Activated T-helper 1 cell treated with anti-CD3 and anti-CD28 coated beads, Interleukin-2, amount 50 U/mL, for 16 hours (primary cell): ENCODE data around the gene PCDHGA6.
"Not testable (repeated sequence)": the region's sequence is repeated elsewhere in the genome, so short reads cannot be mapped to it uniquely, and the experiment has no call there.

Experiments used
- DNase-seq, 2 donors: peaks; one replicate each; pipeline ENCODE4 v3.0.0-alpha.2; 2020; ENCODE audit warnings: low read depth in 1 of 2, low spot score in 1 of 2

The PCDHGA6 gene

DNA sequence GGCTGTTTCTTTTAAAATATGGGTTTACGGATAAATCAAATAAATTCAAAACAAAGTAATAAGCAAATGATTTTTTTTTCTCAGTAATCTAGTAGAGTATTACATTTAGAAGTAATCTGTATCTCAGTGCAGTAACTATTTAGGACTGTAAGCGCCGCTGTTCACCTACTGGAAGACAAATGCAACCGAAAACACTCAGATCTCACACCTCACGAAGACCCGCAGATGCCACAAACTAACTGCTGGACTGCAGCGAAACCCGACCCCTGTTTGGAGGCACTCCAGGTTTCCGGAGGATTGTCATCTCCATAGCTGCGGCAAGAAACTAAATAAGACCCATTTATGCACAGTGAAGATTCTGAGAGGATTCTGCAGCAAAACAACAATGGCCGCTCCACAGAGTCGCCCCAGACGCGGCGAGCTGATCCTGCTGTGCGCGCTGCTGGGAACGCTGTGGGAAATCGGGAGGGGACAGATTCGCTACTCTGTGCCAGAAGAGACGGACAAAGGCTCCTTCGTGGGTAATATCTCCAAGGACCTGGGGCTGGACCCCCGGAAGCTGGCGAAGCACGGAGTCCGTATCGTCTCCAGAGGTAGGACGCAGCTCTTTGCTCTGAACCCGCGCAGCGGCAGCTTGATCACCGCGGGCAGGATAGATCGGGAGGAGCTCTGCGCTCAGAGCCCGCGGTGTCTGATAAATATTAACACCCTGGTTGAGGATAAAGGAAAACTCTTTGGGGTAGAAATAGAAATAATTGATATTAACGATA, 18.9 kb downstream of the PCDHGA6 start, which contains the start of gene PCDHGA8:
Gene PCDHGA8, plus strand, starts transcription at position 205 of the 770 bp plus-strand sequence. Its CDS starts 181 bp downstream, at position 386.
- DNase-seq: no peak

DNA sequence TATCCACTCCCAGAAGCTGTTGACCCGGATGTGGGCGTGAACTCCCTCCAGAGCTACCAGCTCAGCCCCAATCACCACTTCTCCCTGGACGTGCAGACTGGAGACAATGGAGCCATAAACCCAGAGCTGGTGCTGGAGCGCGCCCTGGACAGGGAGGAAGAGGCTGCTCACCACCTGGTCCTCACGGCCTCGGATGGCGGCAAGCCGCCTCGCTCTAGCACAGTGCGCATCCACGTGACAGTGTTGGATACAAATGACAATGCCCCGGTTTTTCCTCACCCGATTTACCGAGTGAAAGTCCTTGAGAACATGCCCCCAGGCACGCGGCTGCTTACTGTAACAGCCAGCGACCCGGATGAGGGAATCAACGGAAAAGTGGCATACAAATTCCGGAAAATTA, 19.6 kb downstream of the PCDHGA6 start:
- DNase-seq: no peak

DNA sequence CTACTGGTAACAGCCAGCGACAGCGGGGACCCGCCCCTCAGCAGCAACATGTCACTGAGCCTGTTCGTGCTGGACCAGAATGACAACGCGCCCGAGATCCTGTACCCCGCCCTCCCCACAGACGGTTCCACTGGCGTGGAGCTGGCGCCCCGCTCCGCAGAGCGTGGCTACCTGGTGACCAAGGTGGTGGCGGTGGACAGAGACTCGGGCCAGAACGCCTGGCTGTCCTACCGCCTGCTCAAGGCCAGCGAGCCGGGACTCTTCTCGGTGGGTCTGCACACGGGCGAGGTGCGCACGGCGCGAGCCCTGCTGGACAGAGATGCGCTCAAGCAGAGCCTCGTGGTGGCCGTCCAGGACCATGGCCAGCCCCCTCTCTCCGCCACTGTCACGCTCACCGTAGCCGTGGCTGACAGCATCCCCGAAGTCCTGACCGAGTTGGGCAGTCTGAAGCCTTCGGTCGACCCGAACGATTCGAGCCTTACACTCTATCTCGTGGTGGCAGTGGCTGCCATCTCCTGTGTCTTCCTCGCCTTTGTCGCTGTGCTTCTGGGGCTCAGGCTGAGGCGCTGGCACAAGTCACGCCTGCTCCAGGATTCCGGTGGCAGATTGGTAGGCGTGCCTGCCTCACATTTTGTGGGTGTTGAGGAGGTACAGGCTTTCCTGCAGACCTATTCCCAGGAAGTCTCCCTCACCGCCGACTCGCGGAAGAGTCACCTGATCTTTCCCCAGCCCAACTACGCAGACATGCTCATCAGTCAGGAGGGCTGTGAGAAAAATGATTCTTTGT, 20.9 kb downstream of the PCDHGA6 start:
- not testable (repeated sequence) for DNase-seq

DNA sequence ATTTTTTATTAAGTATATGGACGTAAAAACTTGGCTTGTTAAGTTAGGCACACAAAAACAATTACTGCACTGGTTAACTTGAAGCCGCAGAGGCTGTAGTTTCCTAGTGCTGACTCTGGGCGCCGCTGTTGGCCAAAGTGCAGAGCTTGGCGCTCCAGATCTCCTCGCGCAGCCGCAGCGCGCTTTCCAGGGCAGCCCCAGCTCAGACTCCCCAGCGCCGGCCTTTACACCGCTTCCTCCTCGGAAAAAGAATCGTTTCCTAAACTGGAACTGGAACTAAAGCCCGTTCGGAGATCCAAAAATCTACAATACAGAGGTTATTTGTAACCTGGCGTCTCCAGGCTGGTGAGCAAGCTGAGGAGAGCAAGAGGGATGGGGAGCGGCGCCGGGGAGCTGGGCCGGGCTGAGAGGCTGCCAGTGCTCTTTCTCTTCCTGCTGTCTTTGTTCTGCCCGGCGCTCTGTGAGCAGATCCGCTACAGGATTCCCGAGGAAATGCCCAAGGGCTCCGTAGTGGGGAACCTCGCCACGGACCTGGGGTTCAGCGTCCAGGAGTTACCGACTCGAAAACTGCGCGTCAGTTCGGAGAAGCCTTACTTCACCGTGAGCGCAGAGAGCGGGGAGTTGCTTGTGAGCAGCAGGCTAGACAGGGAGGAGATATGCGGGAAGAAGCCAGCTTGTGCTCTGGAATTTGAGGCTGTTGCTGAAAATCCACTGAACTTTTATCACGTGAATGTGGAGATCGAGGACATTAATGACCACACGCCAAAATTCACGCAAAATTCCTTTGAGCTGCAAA, 24.3 kb downstream of the PCDHGA6 start, which contains the start of gene PCDHGB5:
Gene PCDHGB5, plus strand, starts transcription at position 192 of the 796 bp plus-strand sequence. Its CDS starts 181 bp downstream, at position 373.
- not testable (repeated sequence) for DNase-seq

DNA sequence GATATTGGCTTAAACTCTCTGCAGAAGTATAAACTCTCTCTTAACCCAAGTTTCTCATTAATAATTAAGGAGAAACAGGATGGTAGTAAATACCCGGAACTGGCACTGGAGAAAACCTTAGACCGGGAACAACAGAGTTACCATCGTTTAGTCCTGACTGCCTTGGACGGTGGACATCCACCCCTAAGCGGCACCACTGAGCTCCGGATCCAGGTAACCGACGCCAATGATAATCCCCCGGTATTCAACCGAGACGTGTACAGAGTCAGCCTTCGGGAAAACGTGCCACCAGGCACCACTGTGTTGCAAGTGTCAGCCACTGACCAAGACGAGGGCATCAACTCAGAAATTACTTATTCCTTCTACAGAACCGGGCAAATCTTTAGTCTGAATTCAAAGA, 24.9 kb downstream of the PCDHGA6 start:
- DNase-seq: no peak

DNA sequence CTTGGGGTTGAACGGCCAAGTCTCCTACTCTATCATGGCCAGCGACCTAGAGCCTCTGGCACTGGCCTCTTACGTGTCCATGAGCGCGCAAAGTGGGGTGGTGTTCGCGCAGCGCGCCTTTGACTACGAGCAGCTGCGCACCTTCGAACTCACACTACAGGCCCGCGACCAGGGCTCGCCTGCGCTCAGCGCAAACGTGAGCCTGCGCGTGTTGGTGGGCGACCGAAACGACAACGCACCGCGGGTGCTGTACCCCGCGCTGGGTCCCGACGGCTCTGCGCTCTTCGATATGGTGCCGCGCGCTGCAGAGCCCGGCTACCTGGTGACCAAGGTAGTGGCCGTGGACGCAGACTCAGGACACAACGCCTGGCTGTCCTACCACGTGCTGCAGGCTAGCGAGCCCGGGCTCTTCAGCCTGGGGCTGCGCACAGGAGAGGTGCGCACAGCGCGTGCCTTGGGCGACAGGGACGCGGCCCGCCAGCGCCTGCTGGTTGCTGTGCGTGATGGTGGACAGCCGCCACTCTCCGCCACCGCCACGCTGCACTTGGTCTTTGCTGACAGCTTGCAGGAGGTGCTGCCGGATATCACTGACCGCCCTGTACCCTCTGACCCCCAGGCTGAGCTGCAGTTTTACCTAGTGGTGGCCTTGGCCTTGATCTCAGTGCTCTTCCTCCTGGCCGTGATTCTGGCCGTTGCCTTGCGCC, 26.0 kb downstream of the PCDHGA6 start:
- DNase-seq: no peak

DNA sequence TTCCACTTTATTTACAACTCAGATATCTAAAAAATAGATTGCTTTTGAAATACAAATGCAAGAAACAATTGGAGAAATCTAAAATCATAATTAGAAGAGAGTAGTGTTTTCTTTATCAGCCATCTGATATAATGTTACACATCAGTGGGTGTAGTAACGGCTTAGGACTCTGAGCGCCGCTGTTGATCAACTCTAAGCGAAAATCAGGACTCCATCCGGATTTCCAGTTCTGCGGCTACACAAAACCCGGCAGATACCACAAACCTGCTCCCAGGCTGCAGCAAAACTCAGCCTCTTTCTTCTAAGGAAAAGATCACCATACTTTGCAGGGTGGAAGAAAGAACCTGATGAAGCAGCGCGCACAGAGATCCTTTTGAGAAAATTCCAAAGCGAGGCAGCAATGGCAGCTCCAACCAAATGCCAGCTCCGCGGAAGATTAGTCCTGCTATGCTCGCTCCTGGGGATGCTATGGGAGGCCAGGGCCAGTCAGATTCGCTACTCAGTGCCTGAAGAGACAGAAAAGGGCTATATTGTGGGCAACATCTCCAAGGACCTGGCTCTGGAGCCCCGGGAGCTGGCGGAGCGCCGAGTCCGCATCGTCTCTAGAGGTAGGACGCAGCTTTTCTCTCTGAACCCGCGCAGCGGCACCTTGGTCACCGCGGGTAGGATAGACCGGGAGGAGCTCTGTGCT, 29.0 kb downstream of the PCDHGA6 start, which contains the start of gene PCDHGA9:
Gene PCDHGA9, plus strand, starts transcription at position 226 of the 691 bp plus-strand sequence. Its CDS starts 175 bp downstream, at position 401.
- DNase-seq: no peak

DNA sequence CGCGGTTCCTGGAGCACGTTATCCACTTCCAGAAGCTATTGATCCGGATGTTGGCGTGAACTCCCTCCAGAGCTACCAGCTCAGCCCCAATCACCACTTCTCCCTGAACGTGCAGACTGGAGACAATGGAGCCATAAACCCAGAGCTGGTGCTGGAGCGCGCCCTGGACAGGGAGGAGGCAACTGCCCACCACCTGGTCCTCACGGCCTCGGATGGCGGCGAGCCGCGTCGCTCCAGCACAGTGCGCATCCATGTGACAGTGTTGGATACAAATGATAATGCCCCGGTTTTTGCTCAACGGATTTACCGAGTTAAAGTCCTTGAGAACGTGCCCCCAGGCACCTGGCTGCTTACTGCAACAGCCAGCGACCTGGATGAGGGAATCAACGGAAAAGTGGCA, 29.7 kb downstream of the PCDHGA6 start:
- DNase-seq: no peak

DNA sequence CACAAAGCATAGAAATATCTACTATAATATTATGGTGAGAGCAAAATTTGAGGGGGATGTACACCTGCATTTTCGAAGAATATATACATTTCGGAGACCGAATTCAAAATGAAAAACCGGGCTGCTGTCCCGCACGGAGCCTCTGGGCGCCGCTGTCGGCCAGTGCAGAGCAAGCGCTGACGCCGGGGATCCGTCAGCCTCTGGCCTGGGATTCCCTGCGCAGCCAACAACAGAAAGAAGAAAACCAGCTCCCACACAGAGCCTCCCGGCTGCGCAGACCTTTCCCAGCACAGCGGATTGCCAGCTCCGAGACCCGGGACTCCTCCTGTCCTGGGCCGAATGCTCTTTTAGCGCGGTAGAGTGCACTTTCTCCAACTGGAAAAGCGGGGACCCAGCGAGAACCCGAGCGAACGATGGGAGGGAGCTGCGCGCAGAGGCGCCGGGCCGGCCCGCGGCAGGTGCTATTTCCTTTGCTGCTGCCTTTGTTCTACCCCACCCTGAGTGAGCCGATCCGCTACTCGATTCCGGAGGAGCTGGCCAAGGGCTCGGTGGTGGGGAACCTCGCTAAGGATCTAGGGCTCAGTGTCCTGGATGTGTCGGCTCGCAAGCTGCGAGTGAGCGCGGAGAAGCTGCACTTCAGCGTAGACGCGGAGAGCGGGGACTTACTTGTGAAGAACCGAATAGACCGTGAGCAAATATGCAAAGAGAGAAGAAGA, 34.3 kb downstream of the PCDHGA6 start, which contains the start of gene PCDHGB6:
Gene PCDHGB6, plus strand, starts transcription at position 232 of the 716 bp plus-strand sequence. Its CDS starts 182 bp downstream, at position 414.
- not testable (repeated sequence) for DNase-seq

DNA sequence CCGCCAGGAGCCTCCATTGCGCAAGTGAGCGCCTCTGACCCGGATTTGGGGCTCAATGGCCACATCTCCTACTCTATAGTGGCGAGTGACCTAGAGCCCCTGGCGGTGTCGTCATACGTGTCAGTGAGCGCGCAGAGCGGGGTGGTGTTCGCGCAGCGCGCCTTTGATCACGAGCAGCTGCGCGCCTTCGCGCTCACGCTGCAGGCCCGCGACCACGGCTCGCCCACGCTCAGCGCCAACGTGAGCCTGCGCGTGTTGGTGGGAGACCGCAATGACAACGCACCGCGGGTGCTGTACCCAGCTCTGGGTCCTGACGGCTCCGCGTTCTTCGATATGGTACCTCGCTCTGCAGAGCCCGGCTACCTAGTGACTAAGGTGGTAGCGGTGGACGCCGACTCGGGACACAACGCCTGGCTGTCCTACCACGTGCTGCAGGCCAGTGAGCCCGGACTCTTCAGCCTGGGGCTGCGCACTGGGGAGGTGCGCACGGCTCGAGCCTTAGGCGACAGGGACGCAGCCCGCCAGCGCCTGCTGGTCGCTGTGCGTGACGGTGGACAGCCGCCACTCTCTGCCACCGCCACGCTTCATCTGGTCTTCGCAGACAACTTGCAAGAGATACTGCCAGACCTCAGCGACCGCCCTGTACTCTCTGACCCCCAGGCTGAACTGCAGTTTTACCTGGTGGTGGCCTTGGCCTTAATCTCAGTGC, 36.1 kb downstream of the PCDHGA6 start:
- no peak for DNase-seq

DNA sequence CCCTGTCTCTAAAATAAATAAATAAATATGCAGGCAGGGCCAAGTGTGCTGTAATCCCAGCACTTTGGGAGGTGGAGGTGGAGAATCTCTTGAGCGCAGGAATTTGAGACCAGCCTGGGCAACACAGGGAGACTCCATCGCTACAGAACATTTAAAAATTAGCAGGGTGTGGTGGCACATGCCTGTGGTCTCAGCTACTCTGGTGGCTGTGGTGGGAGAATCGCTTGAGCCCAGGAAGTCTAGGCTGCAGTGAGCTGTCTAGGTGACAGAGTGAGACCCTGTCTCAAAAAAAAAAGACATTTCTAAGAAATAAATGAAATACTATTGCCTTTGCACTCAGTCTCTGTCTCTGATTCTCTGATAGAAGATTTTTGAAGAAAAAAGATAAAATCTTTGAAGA, 37.9 kb downstream of the PCDHGA6 start:
- no peak for DNase-seq

DNA sequence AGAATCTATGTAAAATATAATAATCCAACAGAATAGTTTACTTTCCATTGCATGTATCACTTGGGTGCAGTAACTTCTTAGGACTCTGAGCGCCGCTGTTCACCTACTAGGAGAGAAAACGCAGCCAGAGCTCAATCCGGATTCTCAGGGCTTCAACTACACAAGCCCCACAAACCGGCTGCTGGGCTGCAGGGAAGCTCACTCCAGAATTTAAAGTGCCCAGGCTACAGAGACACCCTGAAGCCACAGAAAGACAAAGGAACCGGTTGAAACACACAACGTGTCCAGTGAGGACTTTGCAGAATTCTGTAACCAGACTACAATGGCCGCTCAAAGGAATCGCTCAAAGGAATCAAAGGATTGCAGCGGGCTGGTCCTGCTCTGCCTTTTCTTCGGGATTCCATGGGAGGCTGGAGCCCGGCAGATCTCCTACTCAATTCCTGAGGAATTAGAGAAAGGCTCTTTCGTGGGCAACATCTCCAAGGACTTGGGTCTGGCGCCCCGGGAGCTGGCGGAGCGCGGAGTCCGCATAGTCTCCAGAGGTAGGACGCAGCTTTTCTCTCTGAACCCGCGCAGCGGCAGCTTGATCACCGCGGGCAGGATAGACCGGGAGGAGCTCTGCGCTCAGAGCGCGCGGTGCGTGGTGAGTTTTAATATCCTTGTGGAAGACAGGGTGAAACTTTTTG, 39.3 kb downstream of the PCDHGA6 start, which contains the start of gene PCDHGA10:
Gene PCDHGA10, plus strand, starts transcription at position 134 of the 686 bp plus-strand sequence. Its CDS starts 189 bp downstream, at position 323.
- DNase-seq: no peak

DNA sequence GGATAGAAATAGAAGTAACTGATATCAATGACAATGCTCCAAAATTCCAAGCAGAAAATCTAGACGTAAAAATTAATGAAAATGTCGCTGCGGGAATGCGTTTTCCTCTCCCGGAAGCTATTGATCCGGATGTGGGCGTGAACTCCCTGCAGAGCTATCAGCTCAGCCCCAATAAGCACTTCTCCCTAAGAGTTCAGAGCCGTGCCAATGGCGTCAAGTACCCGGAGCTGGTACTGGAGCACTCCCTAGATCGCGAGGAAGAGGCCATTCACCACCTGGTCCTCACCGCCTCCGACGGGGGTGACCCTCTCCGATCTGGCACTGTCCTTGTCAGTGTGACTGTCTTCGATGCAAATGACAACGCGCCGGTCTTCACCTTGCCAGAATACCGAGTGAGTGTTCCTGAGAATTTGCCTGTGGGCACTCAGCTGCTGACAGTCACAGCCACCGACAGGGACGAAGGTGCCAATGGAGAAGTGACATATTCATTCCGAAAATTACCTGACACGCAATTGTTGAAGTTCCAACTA, 39.9 kb downstream of the PCDHGA6 start:
- no peak for DNase-seq

DNA sequence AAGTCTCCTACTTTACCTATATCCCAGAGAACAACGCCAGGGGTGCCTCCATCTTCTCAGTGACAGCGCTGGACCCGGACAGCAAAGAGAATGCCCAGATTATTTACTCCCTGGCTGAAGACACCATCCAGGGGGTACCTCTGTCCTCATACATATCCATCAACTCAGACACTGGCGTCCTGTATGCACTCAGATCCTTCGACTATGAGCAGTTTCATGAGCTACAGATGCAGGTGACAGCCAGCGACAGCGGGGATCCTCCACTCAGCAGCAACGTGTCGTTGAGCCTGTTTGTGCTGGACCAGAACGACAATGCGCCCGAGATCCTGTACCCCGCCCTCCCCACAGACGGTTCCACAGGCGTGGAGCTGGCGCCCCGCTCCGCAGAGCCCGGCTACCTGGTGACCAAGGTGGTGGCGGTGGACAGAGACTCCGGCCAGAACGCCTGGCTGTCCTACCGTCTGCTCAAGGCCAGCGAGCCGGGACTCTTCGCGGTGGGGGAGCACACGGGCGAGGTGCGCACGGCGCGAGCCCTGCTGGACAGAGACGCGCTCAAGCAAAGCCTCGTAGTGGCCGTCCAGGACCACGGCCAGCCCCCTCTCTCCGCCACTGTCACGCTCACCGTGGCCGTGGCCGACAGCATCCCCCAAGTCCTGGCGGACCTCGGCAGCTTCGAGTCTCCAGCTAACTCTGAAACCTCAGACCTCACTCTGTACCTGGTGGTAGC, 41.0 kb downstream of the PCDHGA6 start:
- DNase-seq: not testable (repeated sequence)

DNA sequence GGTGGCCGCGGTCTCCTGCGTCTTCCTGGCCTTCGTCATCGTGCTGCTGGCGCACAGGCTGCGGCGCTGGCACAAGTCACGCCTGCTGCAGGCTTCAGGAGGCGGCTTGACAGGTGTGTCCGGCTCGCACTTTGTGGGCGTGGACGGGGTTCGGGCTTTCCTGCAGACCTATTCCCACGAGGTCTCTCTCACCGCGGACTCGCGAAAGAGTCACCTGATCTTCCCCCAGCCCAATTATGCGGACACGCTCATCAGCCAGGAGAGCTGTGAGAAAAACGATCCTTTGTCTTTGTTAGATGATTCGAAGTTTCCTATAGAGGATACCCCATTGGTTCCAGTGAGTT, 41.6 kb downstream of the PCDHGA6 start:
- DNase-seq: not testable (repeated sequence)

DNA sequence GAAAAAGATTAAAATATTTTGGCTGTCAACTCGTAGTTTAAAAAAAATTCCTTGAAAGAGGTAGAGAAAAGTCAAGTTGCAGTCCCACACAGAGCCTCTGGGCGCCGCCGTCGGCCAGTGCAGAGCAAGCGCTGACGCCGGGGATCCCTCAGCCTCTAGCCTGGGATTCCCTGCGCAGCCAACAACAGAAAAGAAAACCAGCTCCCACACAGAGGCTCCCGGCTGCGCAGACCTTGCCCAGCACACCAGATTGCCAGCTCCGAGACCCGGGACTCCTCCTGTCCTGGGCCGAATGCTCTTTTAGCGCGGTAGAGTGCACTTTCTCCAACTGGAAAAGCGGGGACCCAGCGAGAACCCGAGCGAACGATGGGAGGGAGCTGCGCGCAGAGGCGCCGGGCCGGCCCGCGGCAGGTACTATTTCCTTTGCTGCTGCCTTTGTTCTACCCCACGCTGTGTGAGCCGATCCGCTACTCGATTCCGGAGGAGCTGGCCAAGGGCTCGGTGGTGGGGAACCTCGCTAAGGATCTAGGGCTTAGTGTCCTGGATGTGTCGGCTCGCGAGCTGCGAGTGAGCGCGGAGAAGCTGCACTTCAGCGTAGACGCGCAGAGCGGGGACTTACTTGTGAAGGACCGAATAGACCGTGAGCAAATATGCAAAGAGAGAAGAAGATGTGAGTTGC, 43.9 kb downstream of the PCDHGA6 start, which contains the start of gene PCDHGB7:
Gene PCDHGB7, plus strand, starts transcription at position 184 of the 679 bp plus-strand sequence. Its CDS starts 183 bp downstream, at position 367.
- DNase-seq: not testable (repeated sequence)
